T-helper 17 cell (primary cell): ENCODE measurements around the gene CDT1. TPM values are rescaled to one million over a fixed set of nuclear protein-coding genes. Genes with fewer than 3 reads are reported as not detected.

Experiments used
- ATAC-seq: fragments of 150-1000 bp; cut with Tn5 transposase; 2 replicates; pipeline ENCODE4 v1.10.0; 2021; ENCODE audit warnings: mild to moderate bottlenecking, moderate library complexity
- DNase-seq, 3 donors: peaks; one replicate each; pipeline versions ENCODE4 v3.0.0 to v3.0.0-alpha.2; 2020 to 2021
- H3K9me3 ChIP-seq: one replicate; pipeline ENCODE4 v1.7.0; 2013; ENCODE audit warnings: low read length, mild to moderate bottlenecking; ENCODE audit not compliant: control insufficient read depth, poor library complexity, severe bottlenecking
- H3K27ac Mint-ChIP-seq: one replicate; pipeline ENCODE4 v1.8.0; 2022; ENCODE audit warnings: mild to moderate bottlenecking, moderate library complexity, mixed read lengths
- H3K27me3 Mint-ChIP-seq: one replicate; pipeline ENCODE4 v1.8.0; 2022; ENCODE audit warnings: mixed read lengths
- H3K36me3 Mint-ChIP-seq: one replicate; pipeline ENCODE4 v1.8.0; 2022; ENCODE audit warnings: low read depth, mixed read lengths
- H3K4me1 Mint-ChIP-seq: one replicate; pipeline ENCODE4 v1.8.0; 2022; ENCODE audit warnings: mild to moderate bottlenecking, mixed read lengths
- H3K4me3 Mint-ChIP-seq: one replicate; pipeline ENCODE4 v1.8.0; 2022; ENCODE audit warnings: mild to moderate bottlenecking, moderate library complexity, mixed read lengths
- total RNA-seq, 4 donors: library from RNA in 2 of 4; stranded (reverse) in 2 of 4; gene quantifications; one replicate each; pipeline ENCODE4 v1.2.3 and lab custom pipeline; 2022 to 2026

CDT1 gene
- total RNA-seq, 2 donors from 2014 or later = 0.42 to 1.3 TPM

GRCh38 chr16:88807626-88808453 lies 4.3 kb downstream of the CDT1 start:
- Mint-ChIP-seq H3K4me3 (no peak overlapping the region), H3K27me3 (no peaks in the 10 kb centered on the region), H3K27ac (peak overlapping the region; percentile 61), H3K4me1 (peaks cover 14% of the 10 kb centered on the region), H3K36me3 (no peaks in the 10 kb centered on the region)
- no peak for ATAC-seq
- H3K9me3 ChIP-seq = no peaks in the 10 kb centered on the region
- no peak for DNase-seq

GRCh38 chr16:88809068-88809675 lies 5.6 kb downstream of the CDT1 start:
- H3K27me3 Mint-ChIP-seq = no peaks in the 10 kb centered on the region
- H3K4me1 Mint-ChIP-seq = peaks cover 12% of the 10 kb centered on the region
- H3K4me3 Mint-ChIP-seq = no peak overlapping the region
- H3K36me3 Mint-ChIP-seq = no peaks in the 10 kb centered on the region
- ATAC-seq (no peak), DNase-seq (no peak)
- H3K27ac Mint-ChIP-seq = peak overlapping the region; percentile 61
- no peaks in the 10 kb centered on the region for H3K9me3 ChIP-seq

GRCh38 chr16:88809676-88810165 lies 6.1 kb downstream of the CDT1 start:
- DNase-seq (no peak), ATAC-seq (no peak)
- Mint-ChIP-seq H3K27ac (peak overlapping the region; percentile 54), H3K27me3 (no peaks in the 10 kb centered on the region), H3K36me3 (no peaks in the 10 kb centered on the region), H3K4me1 (peaks cover 12% of the 10 kb centered on the region), H3K4me3 (peak overlapping the region; percentile 53)
- H3K9me3 ChIP-seq = no peaks in the 10 kb centered on the region

- no peaks in the 10 kb centered on the region for H3K36me3 Mint-ChIP-seq
Measured at GRCh38 chr16:88810166-88810911, 6.8 kb downstream of the CDT1 start.

GRCh38 chr16:88810912-88811768 lies 7.6 kb downstream of the CDT1 start:
- ATAC-seq = peak; percentile 57
- Mint-ChIP-seq H3K4me1 (peaks cover 12% of the 10 kb centered on the region), H3K27ac (peak overlapping the region; percentile 82), H3K4me3 (peak overlapping the region; percentile 96), H3K36me3 (no peaks in the 10 kb centered on the region), H3K27me3 (no peaks in the 10 kb centered on the region)
- no peaks in the 10 kb centered on the region for H3K9me3 ChIP-seq
- peak; percentile 39 to 54 (median 52) for DNase-seq

More at GRCh38 chr16:88810166-88810911, 6.8 kb downstream of the CDT1 start:
- Mint-ChIP-seq H3K4me1 (peaks cover 12% of the 10 kb centered on the region), H3K27ac (peak overlapping the region; percentile 54), H3K27me3 (no peaks in the 10 kb centered on the region), H3K4me3 (peak overlapping the region; percentile 96)
- no peaks in the 10 kb centered on the region for H3K9me3 ChIP-seq
- DNase-seq = no peak
- no peak for ATAC-seq

GRCh38 chr16:88811769-88812512 lies 8.4 kb downstream of the CDT1 start, which contains the start of gene APRT:
TSS of gene APRT (minus strand) at chr16:88811928. CDS start at chr16:88811899, 29 bp downstream.
- H3K4me3 Mint-ChIP-seq = peak within 1 kb of the TSS; percentile 96
- peaks cover 12% of the 10 kb centered on the region for H3K4me1 Mint-ChIP-seq
- no peaks in the 10 kb centered on the region for H3K9me3 ChIP-seq
- H3K36me3 Mint-ChIP-seq = no peaks in the 10 kb centered on the region
- no peaks in the 10 kb centered on the region for H3K27me3 Mint-ChIP-seq
- peak; percentile 96 to 99 (median 97) for DNase-seq
- H3K27ac Mint-ChIP-seq = peak within 1 kb of the TSS; percentile 82
- peak; percentile 92 for ATAC-seq

- no peaks in the 10 kb centered on the region for H3K27me3 Mint-ChIP-seq
- DNase-seq (no peak), ATAC-seq (no peak)
- H3K36me3 Mint-ChIP-seq = no peaks in the 10 kb centered on the region
- H3K27ac Mint-ChIP-seq = no peak overlapping the region
- no peaks in the 10 kb centered on the region for H3K9me3 ChIP-seq
- peaks cover 12% of the 10 kb centered on the region for H3K4me1 Mint-ChIP-seq
- H3K4me3 Mint-ChIP-seq = peak overlapping the region; percentile 60
Measured at GRCh38 chr16:88812513-88813268, 9.1 kb downstream of the CDT1 start.

- DNase-seq = no peak
- no peaks in the 10 kb centered on the region for H3K27me3 Mint-ChIP-seq
- no peaks in the 10 kb centered on the region for H3K36me3 Mint-ChIP-seq
- H3K4me3 Mint-ChIP-seq = no peak overlapping the region
- H3K4me1 Mint-ChIP-seq = peaks cover 9% of the 10 kb centered on the region
- H3K9me3 ChIP-seq = no peaks in the 10 kb centered on the region
- no peak overlapping the region for H3K27ac Mint-ChIP-seq
- ATAC-seq = no peak
Measured at GRCh38 chr16:88813269-88814143, 9.9 kb downstream of the CDT1 start.

- Mint-ChIP-seq H3K4me1 (peaks cover 9% of the 10 kb centered on the region), H3K4me3 (no peak overlapping the region), H3K27ac (no peak overlapping the region), H3K27me3 (no peaks in the 10 kb centered on the region), H3K36me3 (no peaks in the 10 kb centered on the region)
- H3K9me3 ChIP-seq = no peaks in the 10 kb centered on the region
- ATAC-seq (no peak), DNase-seq (no peak)
Measured at GRCh38 chr16:88814144-88814502, 10.5 kb downstream of the CDT1 start.

GRCh38 chr16:88815227-88815626 lies 11.6 kb downstream of the CDT1 start:
- no peaks in the 10 kb centered on the region for H3K9me3 ChIP-seq
- Mint-ChIP-seq H3K4me1 (peaks cover 6% of the 10 kb centered on the region), H3K27me3 (no peaks in the 10 kb centered on the region), H3K4me3 (no peak overlapping the region), H3K36me3 (no peaks in the 10 kb centered on the region), H3K27ac (peak overlapping the region; percentile 29)
- ATAC-seq = no peak
- no peak for DNase-seq
